ENCODE measurements around the gene ZNF134. TPM values are rescaled to one million over a fixed set of nuclear protein-coding genes. Genes with fewer than 3 reads are reported as not detected.

ZNF134 gene
- total RNA-seq, 1 experiment from 2014 or later = 17.6 TPM

DNA sequence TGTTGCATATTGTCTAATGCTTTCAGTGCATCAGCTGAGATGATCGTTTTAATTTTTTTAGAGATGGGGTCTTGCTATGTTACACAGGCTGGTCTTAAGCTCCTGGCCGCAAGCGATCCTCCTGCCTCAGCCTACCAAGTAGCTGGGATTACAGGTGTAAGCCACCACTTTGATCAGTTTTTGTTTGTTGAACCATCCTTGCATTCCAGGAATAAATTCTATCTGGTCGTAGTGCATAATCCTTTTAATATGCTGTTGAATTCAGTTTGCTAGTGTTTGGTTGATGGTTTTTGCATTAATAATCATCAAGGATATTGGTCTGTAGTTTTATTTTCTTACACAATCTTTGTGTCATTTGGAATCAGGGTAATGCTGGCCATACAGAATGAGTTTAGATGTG lies 23.3 kb downstream of the ZNF134 start:
- DNase-seq (ENCODE audit: low read depth) = no peak

DNA sequence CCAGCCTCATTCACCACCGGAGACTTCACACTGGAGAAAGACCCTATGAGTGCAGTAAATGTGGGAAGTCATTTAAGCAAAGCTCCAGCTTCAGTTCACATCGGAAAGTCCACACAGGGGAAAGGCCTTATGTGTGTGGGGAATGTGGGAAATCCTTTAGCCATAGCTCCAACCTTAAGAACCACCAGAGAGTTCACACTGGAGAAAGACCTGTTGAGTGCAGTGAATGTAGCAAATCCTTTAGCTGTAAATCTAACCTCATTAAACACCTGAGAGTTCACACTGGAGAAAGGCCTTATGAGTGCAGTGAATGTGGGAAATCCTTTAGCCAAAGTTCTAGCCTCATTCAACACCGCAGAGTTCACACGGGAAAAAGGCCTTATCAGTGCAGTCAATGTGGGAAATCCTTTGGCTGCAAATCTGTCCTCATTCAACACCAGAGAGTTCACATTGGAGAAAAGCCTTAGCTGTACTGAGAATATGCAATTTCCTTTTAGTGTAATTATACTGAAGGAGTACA lies 27.7 kb downstream of the ZNF134 start:
- DNase-seq (ENCODE audit: low read depth) = no peak

DNA sequence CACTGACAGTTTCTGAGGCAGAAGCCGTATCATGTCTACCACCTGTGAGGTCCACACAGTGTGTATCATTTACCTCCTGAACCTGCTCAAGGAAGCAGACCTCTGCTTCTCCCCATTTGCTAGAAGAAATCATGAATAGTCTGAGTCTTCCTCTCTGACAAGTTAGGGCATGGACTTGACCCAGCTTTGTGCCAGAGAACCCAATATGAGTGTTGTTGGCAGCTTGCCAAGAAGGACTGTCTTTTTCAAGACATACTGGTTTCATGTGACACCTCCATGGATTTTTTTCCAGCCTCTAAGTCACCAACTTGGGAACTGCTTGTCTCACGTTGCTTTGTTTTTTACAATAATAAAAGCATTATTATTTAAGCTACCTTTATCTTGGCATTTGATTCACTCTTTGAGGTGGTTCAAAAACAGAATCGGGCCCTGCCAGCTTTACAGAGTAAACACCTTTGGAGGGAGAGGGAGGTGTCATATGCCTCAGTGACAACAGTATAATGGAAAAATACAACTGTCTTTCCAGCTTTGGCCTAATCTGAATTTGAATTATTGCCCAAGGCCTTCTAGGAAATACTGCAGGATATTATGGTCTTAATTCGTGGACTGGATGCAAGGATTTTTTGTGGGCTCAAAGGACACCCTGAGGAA lies 28.5 kb downstream of the ZNF134 start:
- DNase-seq (ENCODE audit: low read depth) = no peak

DNA sequence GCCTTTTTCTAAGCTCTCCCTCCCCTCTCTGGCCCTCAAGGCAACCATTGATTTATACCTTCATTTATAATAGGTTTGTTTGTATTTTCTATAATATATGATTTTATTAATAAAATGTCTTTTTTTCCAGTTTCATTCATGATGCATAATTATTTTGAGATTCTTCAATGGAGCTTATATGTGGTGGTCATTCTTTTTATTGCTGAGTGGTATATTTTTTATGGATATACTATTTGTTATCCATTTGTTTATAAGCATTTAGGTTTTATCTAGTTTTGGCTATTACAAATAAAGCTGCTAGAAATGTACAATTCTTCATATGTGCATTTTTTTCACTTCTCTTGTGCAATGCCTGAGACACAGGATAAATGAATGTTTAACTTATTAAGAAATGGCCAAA lies 29.7 kb downstream of the ZNF134 start:
- DNase-seq (ENCODE audit: low read depth) = no peak

- no peak for DNase-seq (ENCODE audit: low read depth)
Observed at GRCh38 chr19:57648331-57649003, 34.4 kb downstream of the ZNF134 start.

GRCh38 chr19:57651654-57651996 lies 37.6 kb downstream of the ZNF134 start:
- no peak for DNase-seq (ENCODE audit: low read depth)

DNA sequence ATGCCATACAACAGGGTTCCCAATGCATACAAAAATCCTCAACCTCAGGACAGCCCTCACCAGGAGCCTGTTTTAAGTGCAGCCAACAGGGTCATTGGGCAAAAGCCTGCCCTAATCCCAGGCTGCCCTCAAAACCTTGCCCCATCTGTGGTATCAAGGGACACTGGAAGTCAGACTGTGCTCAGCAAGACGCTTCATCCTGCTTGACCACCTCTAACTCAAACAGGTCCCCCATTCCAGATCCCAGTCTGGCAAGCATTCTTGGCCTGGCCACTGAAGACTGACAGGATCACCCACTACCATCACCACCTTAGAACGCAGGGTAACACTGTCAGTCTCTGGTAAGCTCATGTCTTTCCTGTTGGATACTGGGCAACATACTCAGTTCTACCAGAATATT lies 39.6 kb downstream of the ZNF134 start:
- no peak for DNase-seq (ENCODE audit: low read depth)

DNA sequence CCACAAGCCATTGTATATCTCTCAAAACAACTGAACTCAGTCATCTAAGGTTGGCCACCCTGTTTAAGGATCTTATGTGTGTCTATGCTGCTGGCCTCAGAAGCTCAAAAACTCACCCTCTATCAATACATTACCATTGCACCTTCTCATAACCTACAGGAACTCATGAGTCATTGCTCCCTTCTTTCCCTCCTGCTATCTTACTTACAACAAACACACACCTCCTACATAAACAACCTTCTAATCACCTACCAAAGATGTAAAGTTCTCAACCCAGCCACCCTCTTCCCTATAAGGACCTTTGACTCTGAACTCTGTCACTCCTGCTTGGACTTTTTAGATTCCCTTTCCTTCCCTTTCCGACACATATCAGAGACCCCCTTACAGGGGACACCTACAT lies 41.4 kb downstream of the ZNF134 start:
- DNase-seq (ENCODE audit: low read depth) = no peak

GRCh38 chr19:57656346-57656745 lies 42.3 kb downstream of the ZNF134 start:
- DNase-seq (ENCODE audit: low read depth) = no peak

GRCh38 chr19:57664269-57665127 lies 50.5 kb downstream of the ZNF134 start:
- DNase-seq (ENCODE audit: low read depth) = peak; percentile 61

DNA sequence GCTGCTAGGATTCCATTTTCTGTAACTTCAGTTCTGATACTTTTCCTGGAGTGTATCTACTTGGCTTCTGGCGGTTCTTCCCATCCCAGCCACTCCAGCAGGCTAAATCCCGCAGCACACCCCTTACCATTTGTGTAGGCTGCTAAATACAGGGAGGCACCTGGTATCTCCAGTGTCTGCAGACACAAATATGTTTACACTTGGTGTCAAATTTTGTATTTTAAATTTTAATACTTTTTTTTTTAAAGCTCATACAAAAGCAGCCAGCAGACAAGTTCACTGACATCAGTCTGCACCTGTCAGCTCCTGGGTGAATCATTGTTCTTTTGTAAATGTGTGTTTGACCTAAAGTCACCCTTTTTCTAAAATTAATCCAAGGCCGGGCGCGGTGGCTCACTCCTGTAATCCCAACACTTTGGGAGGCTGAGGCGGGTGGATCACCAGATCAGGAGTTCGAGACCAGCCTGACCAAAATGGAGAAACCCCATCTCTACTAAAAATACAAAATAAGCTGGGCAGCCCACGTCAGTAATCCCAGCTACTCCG lies 51.3 kb downstream of the ZNF134 start:
- no peak for DNase-seq (ENCODE audit: low read depth)

- DNase-seq (ENCODE audit: low read depth) = no peak
Observed at GRCh38 chr19:57667228-57667627, 53.2 kb downstream of the ZNF134 start.

DNA sequence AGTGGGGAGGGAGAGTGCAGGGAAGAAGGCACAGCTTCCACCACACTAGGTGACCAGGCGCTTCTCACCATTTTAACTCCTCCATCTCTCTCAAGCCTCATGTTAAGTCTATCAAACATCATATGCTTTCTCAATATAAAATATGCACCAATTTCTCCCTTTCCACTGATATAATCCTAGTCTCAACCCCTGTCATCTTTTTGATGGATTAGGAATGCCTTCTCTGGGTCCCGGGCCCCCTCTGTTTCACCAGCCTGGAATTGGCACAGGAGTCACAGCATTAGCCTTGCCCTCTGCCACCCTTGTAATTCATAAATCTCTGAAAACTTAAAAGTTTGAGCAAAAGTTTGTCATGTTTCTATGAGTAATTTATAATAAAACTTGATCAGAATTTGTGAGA lies 54.6 kb downstream of the ZNF134 start, which contains the start of gene ZSCAN4:
ZSCAN4 (plus strand) TSS at position 301 of the 400 bp plus-strand sequence. CDS start 7,211 bp downstream, outside the sequence.
- DNase-seq (ENCODE audit: low read depth) = no peak

GRCh38 chr19:57671124-57671895 lies 57.3 kb downstream of the ZNF134 start:
- no peak for DNase-seq (ENCODE audit: low read depth)

GRCh38 chr19:57672466-57672865 lies 58.4 kb downstream of the ZNF134 start:
- DNase-seq (ENCODE audit: low read depth) = no peak

Other genes starting within 250 kb of the ZNF134 start
- 13.6 and 21.9 TPM in 2 replicates for gene ZNF548, start 224.4 kb upstream of the ZNF134 start, total RNA-seq (2014; rRNA removed; shearing (Covaris generic))
- gene ZNF17, start 203.1 kb upstream of the ZNF134 start, total RNA-seq (2014; rRNA removed; shearing (Covaris generic)) = 5.2 and 9.9 TPM in 2 replicates
- gene ZNF749, start 178.9 kb upstream of the ZNF134 start, total RNA-seq (2014; rRNA removed; shearing (Covaris generic)) = 3.2 and 7.0 TPM in 2 replicates
- 0.57 TPM in 1 of 2 replicates, not detected in the other for gene VN1R1, start 157.1 kb upstream of the ZNF134 start, total RNA-seq (2014; rRNA removed; shearing (Covaris generic))
- 14.9 and 15.1 TPM in 2 replicates for gene ZNF772, start 136.7 kb upstream of the ZNF134 start, total RNA-seq (2014; rRNA removed; shearing (Covaris generic))
- 22.2 and 24.0 TPM in 2 replicates for gene ZNF419, start 126.5 kb upstream of the ZNF134 start, total RNA-seq (2014; rRNA removed; shearing (Covaris generic))
- gene ZNF773, start 114.3 kb upstream of the ZNF134 start, total RNA-seq (2014; rRNA removed; shearing (Covaris generic)) = 22.5 and 25.1 TPM in 2 replicates
- 5.6 and 7.5 TPM in 2 replicates for gene ZNF549, start 86.9 kb upstream of the ZNF134 start, total RNA-seq (2014; rRNA removed; shearing (Covaris generic))
- 9.4 and 14.0 TPM in 2 replicates for gene ZNF550, start 54.4 kb upstream of the ZNF134 start, total RNA-seq (2014; rRNA removed; shearing (Covaris generic))
- 5.0 and 6.9 TPM in 2 replicates for gene ZNF416, start 35.3 kb upstream of the ZNF134 start, total RNA-seq (2014; rRNA removed; shearing (Covaris generic))
- 10.3 and 12.3 TPM in 2 replicates for gene ZIK1, start 30.1 kb upstream of the ZNF134 start, total RNA-seq (2014; rRNA removed; shearing (Covaris generic))
- gene ZNF530, start 14.4 kb upstream of the ZNF134 start, total RNA-seq (2014; rRNA removed; shearing (Covaris generic)) = 7.4 and 17.4 TPM in 2 replicates
- gene ZNF211, start 18.9 kb downstream of the ZNF134 start, total RNA-seq (2014; rRNA removed; shearing (Covaris generic)) = 12.2 and 13.1 TPM in 2 replicates
- gene ZSCAN4, start 54.7 kb downstream of the ZNF134 start, total RNA-seq (2014; rRNA removed; shearing (Covaris generic)) = not detected in 2 replicates
- gene ZNF551, start 67.7 kb downstream of the ZNF134 start, total RNA-seq (2014; rRNA removed; shearing (Covaris generic)) = 7.0 and 13.1 TPM in 2 replicates
- gene ZNF154, start 95.0 kb downstream of the ZNF134 start, total RNA-seq (2014; rRNA removed; shearing (Covaris generic)) = not detected in 2 replicates
- 1.9 and 5.4 TPM in 2 replicates for gene ZNF671, start 113.4 kb downstream of the ZNF134 start, total RNA-seq (2014; rRNA removed; shearing (Covaris generic))
- 11.4 and 12.8 TPM in 2 replicates for gene ZNF776, start 132.6 kb downstream of the ZNF134 start, total RNA-seq (2014; rRNA removed; shearing (Covaris generic))
- gene ZNF586, start 155.4 kb downstream of the ZNF134 start, total RNA-seq (2014; rRNA removed; shearing (Covaris generic)) = 11.8 and 14.2 TPM in 2 replicates
- gene ZNF552, start 200.7 kb downstream of the ZNF134 start, total RNA-seq (2014; rRNA removed; shearing (Covaris generic)) = 0.69 and 0.84 TPM in 2 replicates
- 8.3 and 8.5 TPM in 2 replicates for gene ZNF587B, start 216.1 kb downstream of the ZNF134 start, total RNA-seq (2014; rRNA removed; shearing (Covaris generic))
- gene ZNF587, start 235.6 kb downstream of the ZNF134 start, total RNA-seq (2014; rRNA removed; shearing (Covaris generic)) = 6.5 and 19.6 TPM in 2 replicates

Measured in M059J (cell line).